Amniotic stem cell (primary cell): ENCODE results near the gene MYCL.

Experiments
- DNase-seq: peaks from one replicate; lab custom pipeline; 2025; lab: John Stamatoyannopoulos, UW

MYCL gene, protein sequence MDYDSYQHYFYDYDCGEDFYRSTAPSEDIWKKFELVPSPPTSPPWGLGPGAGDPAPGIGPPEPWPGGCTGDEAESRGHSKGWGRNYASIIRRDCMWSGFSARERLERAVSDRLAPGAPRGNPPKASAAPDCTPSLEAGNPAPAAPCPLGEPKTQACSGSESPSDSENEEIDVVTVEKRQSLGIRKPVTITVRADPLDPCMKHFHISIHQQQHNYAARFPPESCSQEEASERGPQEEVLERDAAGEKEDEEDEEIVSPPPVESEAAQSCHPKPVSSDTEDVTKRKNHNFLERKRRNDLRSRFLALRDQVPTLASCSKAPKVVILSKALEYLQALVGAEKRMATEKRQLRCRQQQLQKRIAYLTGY

GRCh38 chr1:39901714-39902459 lies at the start of gene MYCL:
Gene MYCL, minus strand, starts transcription at chr1:39901917. Its CDS starts 483 bp downstream, at chr1:39901434.
- peak; percentile 33 for DNase-seq

- DNase-seq, result no peak
These were observed 48.2 kb upstream of the MYCL start for GRCh38 chr1:39949891-39950290.

DNA sequence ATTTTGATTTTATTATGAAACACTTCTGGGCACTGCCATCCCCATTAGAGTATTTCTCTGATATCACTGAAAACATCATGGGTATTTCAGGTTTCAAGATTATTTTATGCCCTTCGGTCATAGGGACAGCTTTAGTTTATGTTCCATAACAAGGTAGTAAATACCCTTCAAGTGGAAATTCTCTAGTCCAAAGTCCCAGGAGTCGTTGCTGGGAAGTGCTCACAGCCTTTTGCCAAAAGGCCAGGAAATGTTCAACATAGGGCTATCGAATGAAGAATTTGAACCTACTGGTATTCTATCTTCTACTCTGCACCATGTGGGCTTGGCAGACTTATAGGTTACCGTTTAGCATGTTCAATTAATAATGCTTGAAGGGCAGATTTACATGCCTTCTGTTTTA lies 45.5 kb upstream of the MYCL start:
- DNase-seq, result no peak

- no peak for DNase-seq
These were observed 44.5 kb upstream of the MYCL start for GRCh38 chr1:39946216-39946615.

DNA sequence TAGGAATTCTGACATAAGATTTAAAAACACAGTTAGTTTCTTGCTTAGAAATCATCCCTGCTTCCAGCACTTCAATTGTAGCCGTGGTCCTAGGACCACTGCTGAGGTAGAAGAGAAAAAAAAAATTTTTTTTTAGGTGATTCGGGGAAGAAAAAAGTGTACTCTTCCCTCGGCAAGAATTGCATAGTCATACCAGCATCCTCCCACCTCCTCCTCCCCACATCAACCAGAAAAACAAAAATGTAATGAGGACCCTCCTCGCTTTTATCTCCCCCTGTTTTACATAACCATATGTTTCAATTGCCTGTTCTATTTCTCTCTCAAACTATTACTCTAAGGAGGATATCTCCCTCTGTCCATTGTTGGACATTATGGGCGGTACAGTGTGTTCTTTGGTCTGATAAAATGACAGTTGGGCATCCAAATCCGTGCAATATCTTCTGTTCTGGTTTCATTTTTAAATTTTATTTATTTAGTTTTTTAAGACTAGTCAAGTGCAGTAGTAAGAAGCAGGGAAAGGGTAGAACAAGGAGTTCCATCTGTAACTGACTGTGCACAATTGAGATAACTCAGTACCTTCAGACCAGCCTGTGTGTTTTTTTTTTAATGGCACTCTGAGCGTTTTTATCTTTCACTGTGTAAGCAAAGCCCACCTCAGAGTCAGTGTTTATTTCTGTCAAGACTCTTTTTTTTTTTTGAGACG lies 42.8 kb upstream of the MYCL start:
- DNase-seq, result no peak

GRCh38 chr1:39943471-39944290 lies 42.0 kb upstream of the MYCL start:
- DNase-seq, result no peak

- DNase-seq, result no peak
These were observed 39.5 kb upstream of the MYCL start for GRCh38 chr1:39940980-39941871.

GRCh38 chr1:39940253-39940652 lies 38.5 kb upstream of the MYCL start:
- DNase-seq, result no peak

- no peak for DNase-seq
These were observed 37.1 kb upstream of the MYCL start for GRCh38 chr1:39938856-39939255.

GRCh38 chr1:39936724-39937491 lies 35.2 kb upstream of the MYCL start:
- no peak for DNase-seq

GRCh38 chr1:39933956-39934941 lies 32.5 kb upstream of the MYCL start:
- no peak for DNase-seq

- DNase-seq, result no peak
These were observed 27.3 kb upstream of the MYCL start for GRCh38 chr1:39928809-39929587.

GRCh38 chr1:39927538-39927937 lies 25.8 kb upstream of the MYCL start:
- DNase-seq, result no peak

- no peak for DNase-seq
These were observed 25.1 kb upstream of the MYCL start for GRCh38 chr1:39926820-39927219.

GRCh38 chr1:39926343-39926793 lies 24.7 kb upstream of the MYCL start:
- no peak for DNase-seq

DNA sequence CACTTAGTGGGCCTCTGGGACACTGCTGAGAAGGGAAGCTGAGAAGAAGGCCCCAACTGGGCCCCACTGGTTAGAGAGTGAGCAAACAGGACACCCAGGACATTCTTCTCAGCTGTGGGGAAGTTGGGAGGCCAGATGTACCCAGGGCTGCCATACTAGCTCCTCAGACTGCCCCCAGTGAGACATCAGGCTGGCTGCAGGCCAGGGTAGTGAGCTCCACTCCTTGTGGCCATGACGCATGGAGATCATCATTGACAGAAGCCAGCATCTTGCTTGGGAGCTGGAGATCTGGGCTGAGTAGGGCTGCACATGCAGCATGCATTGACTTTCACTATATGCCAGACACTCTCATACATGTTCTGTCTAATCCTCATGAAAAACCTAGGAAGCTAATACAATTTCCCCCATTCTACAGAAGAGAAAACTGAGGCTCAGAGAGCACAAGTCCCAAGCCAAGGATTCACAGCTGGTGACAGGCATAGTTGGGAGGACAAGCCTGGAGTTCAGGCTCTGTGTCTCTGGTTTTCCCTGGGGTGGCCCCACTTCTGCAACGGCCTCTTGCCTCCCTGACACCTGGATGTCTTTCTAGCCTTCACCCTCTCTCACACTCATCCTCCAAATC lies 24.1 kb upstream of the MYCL start:
- no peak for DNase-seq

DNA sequence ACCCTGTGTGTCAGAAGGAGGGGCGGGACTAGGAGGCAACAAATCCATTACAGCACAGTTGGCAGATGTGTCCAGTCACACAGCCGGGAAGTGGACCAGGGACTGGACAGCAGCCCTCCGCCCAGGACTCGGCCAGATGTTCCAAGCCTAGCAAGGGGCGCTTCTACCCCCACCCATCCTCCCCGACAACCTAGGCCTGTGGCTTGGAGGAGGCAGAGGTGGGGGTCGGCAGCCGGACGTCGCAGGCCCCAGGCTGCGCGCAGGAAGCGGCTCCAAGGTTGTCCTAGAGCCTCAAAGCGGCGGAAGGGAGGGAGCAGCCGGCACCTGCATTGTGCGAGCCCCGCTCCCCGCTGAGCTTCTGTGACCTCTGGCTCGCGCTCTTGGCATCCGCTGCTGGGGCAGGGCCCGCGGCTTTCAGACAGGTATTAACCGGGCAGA lies 20.6 kb upstream of the MYCL start:
- no peak for DNase-seq
